ENCODE data around the gene TGFB2. TPM values are rescaled to one million over a fixed set of nuclear protein-coding genes. Genes with fewer than 3 reads are reported as not detected.

TGFB2 gene
- total RNA-seq, 1 experiment from 2014 or later = 2.5 TPM

GRCh38 chr1:218488531-218488930 lies 143.4 kb downstream of the TGFB2 start (continued):
- TF ChIP-seq KAT7 (CRISPR knock-in tag; IDR thresholded peaks at IDR 0.05; ENCODE audit: borderline replicate concordance) (no peak), FOXK1 (CRISPR knock-in tag; IDR thresholded peaks at IDR 0.05) (no peak), ZNF317 (CRISPR knock-in tag; IDR thresholded peaks at IDR 0.05; ENCODE audit: borderline replicate concordance, low read depth) (no peak), FOXP1 (CRISPR knock-in tag; IDR thresholded peaks at IDR 0.05; ENCODE audit: borderline replicate concordance) (no peak), FOXJ3 (CRISPR knock-in tag; IDR thresholded peaks at IDR 0.05; ENCODE audit: borderline replicate concordance) (no peak), NR2C2 (CRISPR knock-in tag; IDR thresholded peaks at IDR 0.05) (no peak), NR1H2 (CRISPR knock-in tag; IDR thresholded peaks at IDR 0.05) (no peak), ESRRA (CRISPR knock-in tag; IDR thresholded peaks at IDR 0.05; ENCODE audit: borderline replicate concordance) (no peak)
- TF ChIP-seq, protein P1, sequence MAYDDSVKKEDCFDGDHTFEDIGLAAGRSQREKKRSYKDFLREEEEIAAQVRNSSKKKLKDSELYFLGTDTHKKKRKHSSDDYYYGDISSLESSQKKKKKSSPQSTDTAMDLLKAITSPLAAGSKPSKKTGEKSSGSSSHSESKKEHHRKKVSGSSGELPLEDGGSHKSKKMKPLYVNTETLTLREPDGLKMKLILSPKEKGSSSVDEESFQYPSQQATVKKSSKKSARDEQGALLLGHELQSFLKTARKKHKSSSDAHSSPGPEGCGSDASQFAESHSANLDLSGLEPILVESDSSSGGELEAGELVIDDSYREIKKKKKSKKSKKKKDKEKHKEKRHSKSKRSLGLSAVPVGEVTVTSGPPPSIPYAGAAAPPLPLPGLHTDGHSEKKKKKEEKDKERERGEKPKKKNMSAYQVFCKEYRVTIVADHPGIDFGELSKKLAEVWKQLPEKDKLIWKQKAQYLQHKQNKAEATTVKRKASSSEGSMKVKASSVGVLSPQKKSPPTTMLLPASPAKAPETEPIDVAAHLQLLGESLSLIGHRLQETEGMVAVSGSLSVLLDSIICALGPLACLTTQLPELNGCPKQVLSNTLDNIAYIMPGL (CRISPR knock-in tag; IDR thresholded peaks at IDR 0.05) = no peak

GRCh38 chr1:218488986-218489385 lies 143.8 kb downstream of the TGFB2 start:
- DNase-seq (ENCODE audit: low spot score) (no peak), ATAC-seq (no peak)
- H3K27ac Mint-ChIP-seq = no peak overlapping the region
- H3K4me3 Mint-ChIP-seq = no peak overlapping the region
- peaks cover 18% of the 10 kb centered on the region for H3K4me1 Mint-ChIP-seq
- peaks cover 2% of the 10 kb centered on the region for H3K27me3 Mint-ChIP-seq (ENCODE audit: low read depth)
- peaks cover 5% of the 10 kb centered on the region for H3K9me3 Mint-ChIP-seq
- ChIA-PET POLR2A (interaction anchor here (0.6 kb wide), 1 partner anchor 670 kb away, joined by 3 read pairs; no protein-coding TSS in a partner anchor), CTCF (interaction anchor here (1.0 kb wide), 1 partner anchor 31 kb away, joined by 3 read pairs; no protein-coding TSS in a partner anchor)
- H3K36me3 Mint-ChIP-seq = no peaks in the 10 kb centered on the region
- TF ChIP-seq, protein P2, sequence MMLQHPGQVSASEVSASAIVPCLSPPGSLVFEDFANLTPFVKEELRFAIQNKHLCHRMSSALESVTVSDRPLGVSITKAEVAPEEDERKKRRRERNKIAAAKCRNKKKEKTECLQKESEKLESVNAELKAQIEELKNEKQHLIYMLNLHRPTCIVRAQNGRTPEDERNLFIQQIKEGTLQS (CRISPR knock-in tag; conservative IDR thresholded peaks at IDR 0.05) = no peak
- no peak for TF ChIP-seq ZBTB43 (CRISPR knock-in tag; IDR thresholded peaks at IDR 0.05)
- TF ChIP-seq STAT6 (CRISPR knock-in tag; conservative IDR thresholded peaks at IDR 0.05; ENCODE audit: low read depth) = no peak
- TF ChIP-seq AFF4 (CRISPR knock-in tag; IDR thresholded peaks at IDR 0.05; ENCODE audit: borderline replicate concordance) = no peak
- TF ChIP-seq NR3C1 (CRISPR knock-in tag; conservative IDR thresholded peaks at IDR 0.05; ENCODE audit: low read depth) = no peak
- TF ChIP-seq ATF6 (CRISPR knock-in tag; IDR thresholded peaks at IDR 0.05) = no peak
- TF ChIP-seq, protein P3, sequence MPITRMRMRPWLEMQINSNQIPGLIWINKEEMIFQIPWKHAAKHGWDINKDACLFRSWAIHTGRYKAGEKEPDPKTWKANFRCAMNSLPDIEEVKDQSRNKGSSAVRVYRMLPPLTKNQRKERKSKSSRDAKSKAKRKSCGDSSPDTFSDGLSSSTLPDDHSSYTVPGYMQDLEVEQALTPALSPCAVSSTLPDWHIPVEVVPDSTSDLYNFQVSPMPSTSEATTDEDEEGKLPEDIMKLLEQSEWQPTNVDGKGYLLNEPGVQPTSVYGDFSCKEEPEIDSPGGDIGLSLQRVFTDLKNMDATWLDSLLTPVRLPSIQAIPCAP (CRISPR knock-in tag; IDR thresholded peaks at IDR 0.05) = no peak
- TF ChIP-seq TCF7 (CRISPR knock-in tag; IDR thresholded peaks at IDR 0.05; ENCODE audit: low read depth) = no peak
- TF ChIP-seq, protein P4, sequence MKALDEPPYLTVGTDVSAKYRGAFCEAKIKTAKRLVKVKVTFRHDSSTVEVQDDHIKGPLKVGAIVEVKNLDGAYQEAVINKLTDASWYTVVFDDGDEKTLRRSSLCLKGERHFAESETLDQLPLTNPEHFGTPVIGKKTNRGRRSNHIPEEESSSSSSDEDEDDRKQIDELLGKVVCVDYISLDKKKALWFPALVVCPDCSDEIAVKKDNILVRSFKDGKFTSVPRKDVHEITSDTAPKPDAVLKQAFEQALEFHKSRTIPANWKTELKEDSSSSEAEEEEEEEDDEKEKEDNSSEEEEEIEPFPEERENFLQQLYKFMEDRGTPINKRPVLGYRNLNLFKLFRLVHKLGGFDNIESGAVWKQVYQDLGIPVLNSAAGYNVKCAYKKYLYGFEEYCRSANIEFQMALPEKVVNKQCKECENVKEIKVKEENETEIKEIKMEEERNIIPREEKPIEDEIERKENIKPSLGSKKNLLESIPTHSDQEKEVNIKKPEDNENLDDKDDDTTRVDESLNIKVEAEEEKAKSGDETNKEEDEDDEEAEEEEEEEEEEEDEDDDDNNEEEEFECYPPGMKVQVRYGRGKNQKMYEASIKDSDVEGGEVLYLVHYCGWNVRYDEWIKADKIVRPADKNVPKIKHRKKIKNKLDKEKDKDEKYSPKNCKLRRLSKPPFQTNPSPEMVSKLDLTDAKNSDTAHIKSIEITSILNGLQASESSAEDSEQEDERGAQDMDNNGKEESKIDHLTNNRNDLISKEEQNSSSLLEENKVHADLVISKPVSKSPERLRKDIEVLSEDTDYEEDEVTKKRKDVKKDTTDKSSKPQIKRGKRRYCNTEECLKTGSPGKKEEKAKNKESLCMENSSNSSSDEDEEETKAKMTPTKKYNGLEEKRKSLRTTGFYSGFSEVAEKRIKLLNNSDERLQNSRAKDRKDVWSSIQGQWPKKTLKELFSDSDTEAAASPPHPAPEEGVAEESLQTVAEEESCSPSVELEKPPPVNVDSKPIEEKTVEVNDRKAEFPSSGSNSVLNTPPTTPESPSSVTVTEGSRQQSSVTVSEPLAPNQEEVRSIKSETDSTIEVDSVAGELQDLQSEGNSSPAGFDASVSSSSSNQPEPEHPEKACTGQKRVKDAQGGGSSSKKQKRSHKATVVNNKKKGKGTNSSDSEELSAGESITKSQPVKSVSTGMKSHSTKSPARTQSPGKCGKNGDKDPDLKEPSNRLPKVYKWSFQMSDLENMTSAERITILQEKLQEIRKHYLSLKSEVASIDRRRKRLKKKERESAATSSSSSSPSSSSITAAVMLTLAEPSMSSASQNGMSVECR (CRISPR knock-in tag; IDR thresholded peaks at IDR 0.05; ENCODE audit: borderline replicate concordance) = no peak

Data from WTC11 (cell line).